Chondrocyte (in vitro differentiated cells): ENCODE results near the gene RFTN2. TPM values are rescaled to one million over a fixed set of nuclear protein-coding genes. Genes with fewer than 3 reads are reported as not detected.
"Not testable (repeated sequence)": the region's sequence is repeated elsewhere in the genome, so short reads cannot be mapped to it uniquely, and the experiment has no call there.

Experiments used
- DNase-seq: peaks from one replicate; pipeline ENCODE4 v3.0.0; 2021; ENCODE audit warnings: mixed read lengths, low spot score
- H3K27ac Mint-ChIP-seq: one replicate; pipeline ENCODE4 v1.8.0; 2021; ENCODE audit warnings: mild to moderate bottlenecking, moderate library complexity, mixed read lengths; ENCODE audit not compliant: unreplicated experiment
- H3K27me3 Mint-ChIP-seq: 2 replicates; pipeline ENCODE4 v1.8.0; 2021; ENCODE audit warnings: low read depth, mixed read lengths
- H3K36me3 Mint-ChIP-seq: 2 replicates; pipeline ENCODE4 v1.8.0; 2021; ENCODE audit warnings: low read depth, mixed read lengths
- H3K4me1 Mint-ChIP-seq: 2 replicates; pipeline ENCODE4 v1.8.0; 2021; ENCODE audit warnings: low read depth, mild to moderate bottlenecking, mixed read lengths
- H3K4me3 Mint-ChIP-seq: one replicate; pipeline ENCODE4 v1.8.0; 2021; ENCODE audit warnings: mild to moderate bottlenecking, moderate library complexity, mixed read lengths; ENCODE audit not compliant: unreplicated experiment
- H3K9me3 Mint-ChIP-seq: 2 replicates; pipeline ENCODE4 v1.8.0; 2021; ENCODE audit warnings: low read depth, mixed read lengths
- CTCF ChIP-seq: fragments of 200-600 bp; sonication (generic); IDR thresholded peaks from 2 replicates; pipeline ENCODE4 v1.5.0; 2021; ENCODE audit warnings: antibody characterized with exemption, mild to moderate bottlenecking, moderate library complexity
- total RNA-seq: library from RNA; stranded (reverse); gene quantifications from 3 replicates; pipeline ENCODE4 v1.2.1, GENCODE V29; 2021

RFTN2 gene
- total RNA-seq, 1 donor from 2014 or later: 11.5 TPM

- no peak for TF ChIP-seq CTCF
- H3K36me3 Mint-ChIP-seq: peaks cover 7% of the 10 kb centered on the region
- H3K4me1 Mint-ChIP-seq: peaks cover 4% of the 10 kb centered on the region
- no peaks in the 10 kb centered on the region for H3K27me3 Mint-ChIP-seq
- H3K27ac Mint-ChIP-seq: peak overlapping the region; percentile 13
- H3K4me3 Mint-ChIP-seq: no peak overlapping the region
- H3K9me3 Mint-ChIP-seq: no peaks in the 10 kb centered on the region
- DNase-seq: no peak
Observed at GRCh38 chr2:197556456-197556855, 118.9 kb downstream of the RFTN2 start.

GRCh38 chr2:197555467-197555866 is 119.9 kb downstream of the RFTN2 start:
- Mint-ChIP-seq H3K4me3 (no peak overlapping the region), H3K36me3 (peaks cover 8% of the 10 kb centered on the region), H3K27me3 (no peaks in the 10 kb centered on the region), H3K4me1 (peaks cover 4% of the 10 kb centered on the region), H3K27ac (no peak overlapping the region), H3K9me3 (no peaks in the 10 kb centered on the region)
- TF ChIP-seq CTCF: no peak
- DNase-seq: no peak

- not testable (repeated sequence) for H3K9me3 Mint-ChIP-seq, H3K27me3 Mint-ChIP-seq, H3K4me1 Mint-ChIP-seq, DNase-seq, H3K27ac Mint-ChIP-seq, H3K4me3 Mint-ChIP-seq
- H3K36me3 Mint-ChIP-seq: peaks cover 17% of the 10 kb centered on the region
Observed at GRCh38 chr2:197551260-197551659, 124.1 kb downstream of the RFTN2 start.

GRCh38 chr2:197548582-197548981 is 126.8 kb downstream of the RFTN2 start:
- no peaks in the 10 kb centered on the region for H3K27me3 Mint-ChIP-seq
- H3K27ac Mint-ChIP-seq: no peak overlapping the region
- H3K4me1 Mint-ChIP-seq: no peaks in the 10 kb centered on the region
- no peak overlapping the region for H3K4me3 Mint-ChIP-seq
- no peak for DNase-seq
- no peaks in the 10 kb centered on the region for H3K9me3 Mint-ChIP-seq
- TF ChIP-seq CTCF: no peak
- H3K36me3 Mint-ChIP-seq: peaks cover 15% of the 10 kb centered on the region

- Mint-ChIP-seq H3K36me3 (peaks cover 20% of the 10 kb centered on the region), H3K9me3 (no peaks in the 10 kb centered on the region), H3K27ac (peak overlapping the region; percentile 71), H3K4me1 (no peaks in the 10 kb centered on the region), H3K27me3 (no peaks in the 10 kb centered on the region), H3K4me3 (no peak overlapping the region)
- no peak for DNase-seq
- TF ChIP-seq CTCF: no peak
Observed at GRCh38 chr2:197547163-197547900, 128.1 kb downstream of the RFTN2 start.

- no peak for DNase-seq
- peaks cover 18% of the 10 kb centered on the region for H3K36me3 Mint-ChIP-seq
Observed at GRCh38 chr2:197543206-197543605, 132.2 kb downstream of the RFTN2 start.

More at GRCh38 chr2:197543206-197543605, 132.2 kb downstream of the RFTN2 start:
- Mint-ChIP-seq H3K27me3 (no peaks in the 10 kb centered on the region), H3K9me3 (no peaks in the 10 kb centered on the region), H3K4me3 (no peak overlapping the region), H3K27ac (no peak overlapping the region), H3K4me1 (peaks cover 8% of the 10 kb centered on the region)
- TF ChIP-seq CTCF: no peak
